AG09319 (cell line): ENCODE data around the gene ARL2BP.
"Not testable (repeated sequence)": the region's sequence is repeated elsewhere in the genome, so short reads cannot be mapped to it uniquely, and the experiment has no call there.

Source experiments
- DNase-seq: peaks from one replicate; pipeline ENCODE4 v3.0.0-alpha.2; 2010; ENCODE audit warnings: low read depth; ENCODE audit errors: extremely low read depth
- CTCF ChIP-seq: IDR thresholded peaks from 2 replicates; pipeline ENCODE4 v1.5.1; 2011; ENCODE audit warnings: low read depth, mild to moderate bottlenecking, inconsistent platforms, low read length, moderate library complexity

ARL2BP gene

GRCh38 chr16:57264381-57264780, 19.3 kb downstream of the ARL2BP start:
- no peak for DNase-seq
- TF ChIP-seq CTCF: no peak

- no peak for DNase-seq
- TF ChIP-seq CTCF: no peak
These were observed 19.9 kb downstream of the ARL2BP start for GRCh38 chr16:57264950-57265371.

GRCh38 chr16:57265850-57266530, 20.9 kb downstream of the ARL2BP start:
- DNase-seq: no peak
- TF ChIP-seq CTCF: no peak

- no peak for DNase-seq
- TF ChIP-seq CTCF: no peak
These were observed 21.6 kb downstream of the ARL2BP start for GRCh38 chr16:57266531-57267260.

GRCh38 chr16:57267343-57267742, 22.3 kb downstream of the ARL2BP start:
- not testable (repeated sequence) for DNase-seq

GRCh38 chr16:57268804-57269800, 24.0 kb downstream of the ARL2BP start:
- no peak for TF ChIP-seq CTCF
- DNase-seq: no peak

- no peak for DNase-seq
- no peak for TF ChIP-seq CTCF
These were observed 25.4 kb downstream of the ARL2BP start for GRCh38 chr16:57270221-57271062.
